ELR (cell line): Measurements from ENCODE around the gene SLC18B1.

Source experiments
- DNase-seq: peaks from one replicate; pipeline ENCODE4 v3.0.0-alpha.2; 2015; ENCODE audit warnings: low read depth

SLC18B1 gene

DNA sequence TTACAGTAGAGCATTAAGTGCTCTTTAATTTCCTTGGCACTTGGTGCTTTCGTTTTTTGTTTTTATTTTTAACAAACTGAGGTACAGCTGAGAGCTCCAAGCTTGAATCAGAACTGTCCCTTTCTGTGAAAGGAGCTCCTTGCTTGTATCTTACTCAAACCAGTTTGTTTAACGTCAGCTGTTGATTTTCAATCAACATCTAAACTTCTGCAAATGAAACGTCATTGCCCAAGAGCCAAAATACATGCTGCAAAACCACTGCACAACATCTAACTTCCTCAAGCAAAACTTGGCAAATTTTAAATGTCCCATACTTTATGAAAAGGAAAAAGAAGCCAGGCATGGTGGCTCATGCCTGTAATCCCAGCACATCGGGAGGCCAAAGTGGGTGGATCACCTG lies 55.9 kb downstream of the SLC18B1 start:
- DNase-seq: no peak

DNA sequence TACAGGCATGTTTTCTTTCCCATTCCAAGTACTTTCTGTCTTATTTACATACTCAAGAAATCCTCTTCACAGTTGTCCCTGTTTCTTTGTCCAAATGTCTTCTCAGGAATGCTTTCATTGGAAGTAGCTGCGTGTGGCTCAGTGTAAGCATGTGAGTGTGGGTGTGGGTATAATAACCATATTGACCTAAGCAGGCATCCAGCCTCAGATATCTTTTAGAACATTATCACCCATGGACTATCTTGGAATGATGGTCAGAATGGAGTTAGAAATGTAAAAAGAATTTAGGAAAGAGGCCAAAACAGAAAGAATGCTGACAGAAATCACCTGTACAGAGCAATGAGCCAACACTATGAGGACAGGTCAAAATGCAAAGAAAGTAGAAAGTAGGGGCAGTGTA lies 57.2 kb downstream of the SLC18B1 start:
- no peak for DNase-seq

DNA sequence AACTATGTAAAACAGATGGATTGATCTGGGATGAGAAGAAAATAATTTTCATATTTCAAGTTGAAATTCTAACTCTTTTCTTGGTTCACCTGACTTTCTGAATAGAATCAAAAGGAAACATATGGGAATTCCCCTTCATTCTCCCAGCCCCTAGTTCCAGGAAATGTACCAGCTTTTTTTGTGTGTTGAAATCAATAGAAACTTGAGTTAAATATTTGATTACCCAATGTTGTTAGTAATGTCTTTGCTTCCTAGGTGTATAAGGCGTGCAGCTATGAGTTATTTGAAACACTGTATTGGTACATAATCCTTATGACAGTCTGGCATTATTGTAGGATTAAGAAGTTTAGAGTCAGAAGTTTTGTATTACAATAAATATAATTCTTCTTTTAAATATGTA lies 62.2 kb downstream of the SLC18B1 start:
- DNase-seq: peak; percentile 28

DNA sequence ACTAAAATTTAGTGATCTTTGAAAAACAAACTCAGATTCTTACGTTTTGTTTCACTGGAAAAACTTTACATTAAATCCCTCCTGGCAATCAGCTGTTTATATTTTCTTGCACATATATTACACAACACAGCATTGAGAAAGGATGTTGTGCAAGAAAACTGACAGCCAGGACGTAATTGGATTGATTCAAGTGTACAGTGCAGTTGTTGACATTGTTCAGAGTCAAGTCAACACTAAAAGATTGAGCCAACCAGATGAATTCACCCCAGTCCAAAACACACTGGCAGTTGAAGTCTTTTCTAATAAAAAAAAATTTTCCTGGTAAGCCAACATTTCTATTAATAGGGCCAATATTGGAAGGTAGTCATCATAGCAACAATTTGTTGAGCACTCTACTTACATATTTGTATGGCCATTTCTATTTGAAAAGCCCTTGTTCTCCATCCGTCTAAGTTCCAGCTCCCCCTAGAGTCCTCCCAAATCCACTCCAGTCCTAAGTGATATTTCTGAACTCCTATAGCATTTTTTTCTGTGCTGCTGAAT lies 63.7 kb downstream of the SLC18B1 start:
- DNase-seq: peak; percentile 44

DNA sequence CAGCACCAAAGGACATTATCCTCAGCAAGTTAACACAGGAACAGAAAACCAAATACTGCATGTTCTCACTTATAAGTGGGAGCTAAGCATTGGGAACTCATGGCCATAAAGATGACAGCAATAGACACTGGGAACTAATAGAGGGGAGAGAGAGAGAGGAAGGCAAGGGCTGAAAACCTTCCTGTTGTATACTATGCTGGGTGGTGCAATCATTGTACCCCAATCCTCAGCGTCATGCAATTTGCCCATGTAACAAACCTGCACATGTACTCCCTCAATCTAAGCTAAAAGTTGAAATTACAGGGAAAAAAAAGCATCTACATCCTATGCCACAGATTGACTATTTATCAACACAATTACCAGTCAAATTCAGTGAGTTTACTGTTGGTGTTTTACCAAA lies 64.6 kb downstream of the SLC18B1 start:
- DNase-seq: no peak

DNA sequence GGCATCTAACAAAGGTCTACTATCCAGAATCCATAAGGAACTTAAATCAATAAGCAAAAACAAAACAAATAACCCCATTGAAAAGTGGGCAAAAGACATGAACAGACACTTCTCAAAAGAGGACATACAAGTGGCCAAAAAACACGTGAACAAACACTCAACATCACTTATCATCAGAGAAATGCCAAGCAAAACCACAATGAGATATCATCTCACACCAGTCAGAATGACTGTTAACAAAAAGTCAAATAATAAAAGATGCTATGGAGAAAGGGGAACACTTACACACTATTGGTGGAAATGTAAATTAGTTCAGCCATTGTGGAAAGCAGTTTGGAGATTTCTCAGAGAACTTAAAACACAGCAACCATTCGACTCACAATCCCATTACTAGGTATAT lies 65.2 kb downstream of the SLC18B1 start:
- no peak for DNase-seq

DNA sequence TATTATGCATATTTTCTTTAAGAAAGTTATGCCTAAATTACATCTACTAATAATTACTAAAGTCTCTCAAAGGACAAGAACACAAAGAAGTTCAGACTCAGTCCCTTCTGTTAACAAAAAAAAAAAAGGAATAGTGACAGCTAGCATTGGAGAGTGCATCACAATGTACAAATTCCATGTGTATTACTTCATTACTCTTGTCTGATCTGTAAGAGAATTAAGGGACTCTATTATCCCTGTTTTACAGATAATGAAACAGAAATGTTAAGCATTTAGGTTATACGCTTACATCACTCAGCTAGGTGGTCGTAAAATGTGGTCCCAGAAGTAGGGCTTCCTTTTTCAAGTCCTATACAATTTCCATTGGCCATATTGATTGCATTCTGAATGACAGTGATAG lies 67.4 kb downstream of the SLC18B1 start:
- peak; percentile 63 for DNase-seq

DNA sequence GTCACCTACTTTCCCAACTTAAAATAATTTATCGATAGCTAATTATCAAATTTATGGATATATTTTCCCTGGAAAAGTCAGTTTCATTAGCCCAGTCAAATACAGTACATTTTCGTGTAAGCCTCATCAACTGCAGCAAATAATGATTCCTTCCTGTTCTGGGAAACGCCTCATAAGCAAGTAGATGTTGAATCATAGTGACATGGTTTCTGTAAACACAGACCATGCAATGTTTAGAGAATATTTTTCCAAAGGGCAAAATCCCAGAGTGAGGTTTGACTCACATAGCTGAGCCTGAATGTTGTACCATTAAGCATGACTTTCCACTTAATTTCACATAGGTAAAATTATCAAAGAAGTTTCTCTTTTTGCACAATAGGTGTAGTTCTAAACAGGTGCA lies 67.9 kb downstream of the SLC18B1 start:
- DNase-seq: peak; percentile 93

DNA sequence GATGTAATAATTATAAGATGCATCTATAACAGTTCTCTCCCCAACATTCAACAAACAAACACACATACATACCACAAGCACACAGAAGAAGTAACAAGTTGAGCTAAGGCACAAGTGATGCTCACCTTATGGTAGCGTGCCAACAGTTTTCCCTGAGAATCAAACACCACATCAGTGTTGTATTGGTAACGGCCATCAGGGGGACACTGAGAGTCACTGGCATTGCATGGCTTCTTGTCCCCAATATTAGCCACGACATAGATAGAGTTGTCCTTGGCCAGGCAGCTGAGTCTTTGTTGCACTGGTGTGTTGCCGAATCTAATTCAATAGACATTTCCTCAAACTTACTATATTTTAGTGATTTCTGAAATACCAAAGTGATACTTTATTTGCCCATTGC lies 69.8 kb downstream of the SLC18B1 start:
- DNase-seq: no peak

DNA sequence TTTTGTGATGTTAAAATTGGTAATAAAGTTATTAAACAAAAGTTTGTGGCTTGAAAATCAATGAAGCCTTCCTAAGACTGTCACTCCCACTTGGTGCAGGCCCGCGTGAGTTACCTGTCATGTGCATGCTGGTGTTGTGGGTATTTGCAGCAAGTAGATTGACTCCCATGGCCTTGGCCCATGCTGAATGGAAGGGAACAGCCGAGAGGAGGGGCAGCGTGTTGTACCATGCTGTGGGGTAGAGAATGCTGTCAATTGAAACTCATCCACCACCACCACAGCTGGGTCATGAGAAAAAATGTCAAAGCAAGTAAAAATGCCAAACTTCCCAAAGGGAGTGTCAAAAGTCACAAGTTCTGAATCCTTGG lies 71.8 kb downstream of the SLC18B1 start:
- no peak for DNase-seq

DNA sequence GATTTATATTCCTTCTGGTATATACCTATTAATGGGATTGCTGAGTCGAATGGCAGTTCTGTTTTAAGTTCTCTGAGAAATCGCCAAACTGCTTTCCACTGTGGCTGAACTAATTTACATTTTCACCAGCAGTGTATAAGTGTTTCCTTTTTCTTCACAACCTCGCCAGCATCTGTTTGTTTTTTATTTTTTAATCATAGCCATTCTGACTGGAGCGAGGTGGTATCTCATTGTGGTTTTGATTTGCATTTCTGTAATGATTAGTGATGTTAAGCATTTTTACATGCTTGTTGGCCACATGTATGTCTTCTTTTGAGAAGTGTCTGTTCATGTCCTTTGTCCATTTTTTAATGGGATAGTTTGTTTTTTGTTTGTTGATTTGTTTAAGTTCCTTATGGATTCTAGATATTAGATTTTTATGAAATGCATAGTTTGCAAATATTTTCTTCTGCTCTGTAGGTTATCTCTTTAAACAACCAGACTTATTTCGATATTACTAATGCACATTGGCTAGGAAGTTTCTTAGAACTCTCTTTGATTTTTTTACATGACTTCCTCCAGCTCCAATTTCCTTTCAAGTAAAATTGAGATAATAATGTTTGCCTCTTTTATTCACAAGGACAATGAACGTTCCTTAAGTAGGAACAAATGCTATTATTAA lies 72.4 kb downstream of the SLC18B1 start:
- DNase-seq: no peak

DNA sequence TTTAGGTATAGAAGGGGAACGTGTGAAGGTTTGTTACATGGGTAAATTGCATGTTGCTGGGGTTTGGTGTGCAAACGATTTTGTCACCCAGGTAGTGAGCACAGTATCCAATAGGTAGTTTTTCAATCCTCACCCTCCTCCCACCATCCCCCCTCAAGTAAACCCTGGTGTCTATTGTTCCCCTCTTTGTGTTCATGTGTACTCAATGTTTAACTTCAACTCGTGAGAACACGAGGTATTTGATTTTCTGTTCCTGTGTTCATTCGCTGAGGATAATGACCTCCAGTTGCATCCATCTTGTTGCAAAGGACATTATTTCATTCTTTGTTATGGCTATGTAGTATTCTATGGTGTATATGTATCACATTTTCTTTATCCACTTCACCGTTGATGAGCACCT lies 73.0 kb downstream of the SLC18B1 start:
- DNase-seq: no peak

DNA sequence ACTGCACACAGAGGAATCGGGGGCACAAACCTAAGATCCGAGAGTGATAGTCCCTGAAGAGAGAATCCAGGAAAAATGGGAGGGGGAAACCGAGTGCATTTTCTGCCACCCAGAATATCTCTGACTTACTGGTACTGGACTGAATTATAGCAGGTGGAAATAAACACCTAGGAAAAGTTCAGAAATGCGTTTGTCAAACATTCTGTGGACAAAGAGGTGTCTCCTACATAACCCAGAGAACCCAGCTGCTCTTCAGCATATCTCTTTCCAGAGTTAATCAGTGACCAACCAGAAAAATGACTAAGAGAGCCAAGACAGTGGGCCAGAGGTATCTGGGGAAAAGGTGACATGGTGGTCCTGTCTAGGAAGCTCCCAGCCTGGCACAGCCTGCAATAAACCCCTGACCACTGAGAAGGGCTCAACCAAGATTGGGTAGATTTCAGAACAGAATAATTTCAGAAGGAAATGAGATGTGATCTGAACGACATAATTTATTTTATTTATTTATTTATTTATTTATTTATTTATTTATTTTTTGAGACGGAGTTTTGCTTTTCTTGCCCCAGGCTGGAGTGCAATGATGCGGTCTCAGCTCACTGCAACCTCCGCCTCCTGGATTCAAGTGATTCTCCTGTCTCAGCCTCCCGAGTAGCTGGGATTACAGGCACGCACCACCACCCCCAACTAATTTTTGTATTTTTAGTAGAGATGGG lies 78.5 kb downstream of the SLC18B1 start:
- no peak for DNase-seq
